Kidney epithelial cell (primary cell): ENCODE data around the gene DCTPP1. TPM values are rescaled to one million over a fixed set of nuclear protein-coding genes. Genes with fewer than 3 reads are reported as not detected.

ENCODE experiments used
- DNase-seq: peaks from one replicate; pipeline ENCODE4 v3.0.0-alpha.2; 2010; ENCODE audit warnings: low read depth
- H3K27me3 ChIP-seq: 2 replicates; pipeline ENCODE4 v1.6.0; 2011; ENCODE audit warnings: low read length; ENCODE audit not compliant: control insufficient read depth, insufficient read depth
- H3K36me3 ChIP-seq: 2 replicates; pipeline ENCODE4 v1.5.1; 2011; ENCODE audit warnings: low read length; ENCODE audit not compliant: control insufficient read depth, insufficient read depth
- H3K4me3 ChIP-seq: 2 replicates; pipeline ENCODE4 v1.5.1; 2011; ENCODE audit warnings: low read depth, mild to moderate bottlenecking, control low read depth, low read length
- CTCF ChIP-seq: IDR thresholded peaks from 2 replicates; pipeline ENCODE4 v1.5.1; 2011; ENCODE audit warnings: mild to moderate bottlenecking, moderate library complexity, low read length, control low read depth, inconsistent platforms; ENCODE audit not compliant: insufficient read depth, poor library complexity, severe bottlenecking
- total RNA-seq: library from RNA; depleted of rRNA; stranded (reverse); fragments of >200 nt; gene quantifications from 2 replicates; pipeline ENCODE4 v1.2.3, GENCODE V29; 2015

Gene DCTPP1
- total RNA-seq, 1 donor from 2014 or later, result 42.1 TPM

GRCh38 chr16:30444231-30445148 is 14.7 kb upstream of the DCTPP1 start:
- no peaks in the 10 kb centered on the region for H3K27me3 ChIP-seq
- H3K36me3 ChIP-seq, result peaks cover 2% of the 10 kb centered on the region
- H3K4me3 ChIP-seq, result peak overlapping the region; percentile 75
- TF ChIP-seq CTCF, result no peak
- no peak for DNase-seq

- no peaks in the 10 kb centered on the region for H3K27me3 ChIP-seq
- H3K36me3 ChIP-seq, result peaks cover 2% of the 10 kb centered on the region
- no peak for DNase-seq
- no peak overlapping the region for H3K4me3 ChIP-seq
- no peak for TF ChIP-seq CTCF
Observed at GRCh38 chr16:30443631-30444030, 13.8 kb upstream of the DCTPP1 start.

GRCh38 chr16:30439720-30440348 is 10.0 kb upstream of the DCTPP1 start:
- DNase-seq, result no peak
- TF ChIP-seq CTCF, result no peak
- Histone ChIP-seq H3K4me3 (no peak overlapping the region), H3K36me3 (peaks cover 1% of the 10 kb centered on the region), H3K27me3 (no peaks in the 10 kb centered on the region)

- H3K27me3 ChIP-seq, result no peaks in the 10 kb centered on the region
- H3K4me3 ChIP-seq, result no peak overlapping the region
- H3K36me3 ChIP-seq, result no peaks in the 10 kb centered on the region
- DNase-seq, result no peak
- TF ChIP-seq CTCF, result no peak
Observed at GRCh38 chr16:30438835-30439234, 9.0 kb upstream of the DCTPP1 start.

- TF ChIP-seq CTCF, result no peak
- DNase-seq, result no peak
- no peaks in the 10 kb centered on the region for H3K27me3 ChIP-seq
- H3K4me3 ChIP-seq, result no peak overlapping the region
- no peaks in the 10 kb centered on the region for H3K36me3 ChIP-seq
Observed at GRCh38 chr16:30437511-30438046, 7.7 kb upstream of the DCTPP1 start.
